Lower lobe of right lung (tissue), 2 donors: ENCODE measurements around the gene MED12L. TPM values are rescaled to one million over a fixed set of nuclear protein-coding genes. Genes with fewer than 3 reads are reported as not detected.

Source experiments
- ATAC-seq, 2 donors: fragments of 200-7000 bp; cut with Tn5 transposase; one replicate each; pipeline ENCODE4 v1.9.1; 2020 to 2022; ENCODE audit warnings: mild to moderate bottlenecking in 2 of 2, moderate library complexity in 2 of 2
- DNase-seq: peaks from one replicate; pipeline ENCODE4 v3.0.0-alpha.2; 2020
- H3K27ac ChIP-seq: fragments of 200-600 bp; one replicate; pipeline ENCODE4 v1.8.0; 2022
- H3K27me3 ChIP-seq: fragments of 200-600 bp; one replicate; pipeline ENCODE4 v1.8.0; 2022; ENCODE audit warnings: low read depth
- H3K36me3 ChIP-seq: fragments of 200-600 bp; one replicate; pipeline ENCODE4 v1.8.0; 2022; ENCODE audit warnings: mild to moderate bottlenecking
- H3K4me1 ChIP-seq: fragments of 200-600 bp; one replicate; pipeline ENCODE4 v1.8.0; 2022
- H3K4me3 ChIP-seq: fragments of 200-600 bp; one replicate; pipeline ENCODE4 v1.8.0; 2022; ENCODE audit warnings: mild to moderate bottlenecking
- H3K9me3 ChIP-seq: fragments of 200-600 bp; one replicate; pipeline ENCODE4 v1.8.0; 2022
- CTCF ChIP-seq: fragments of 200-600 bp; IDR thresholded peaks from one replicate; pipeline ENCODE4 v1.8.0; 2022; ENCODE audit warnings: antibody characterized with exemption, mild to moderate bottlenecking
- intact Hi-C: fragments of 100-400 bp; cut with DNase I; formaldehyde crosslinking; loops from one replicate; pipeline ENCODE4 v1.11.0; 2022
- total RNA-seq: library from RNA; stranded (reverse); fragmentation: NEBNext Ultra II Directional; extraction: Animal tissue kit (Norgen Biotek cat#: 25700); gene quantifications from one replicate; pipeline ENCODE4 v1.2.1, GENCODE V29; 2021
- donor health status: DM: no; HTN: yes; CAD: no; lungs with severe emphysema.

MED12L gene
- total RNA-seq, 1 donor from 2014 or later, result 0.44 TPM

GRCh38 chr3:151265866-151266265 lies 180.4 kb downstream of the MED12L start:
- no peak for TF ChIP-seq CTCF
- peak overlapping the region; percentile 63 for H3K27ac ChIP-seq
- no peaks in the 10 kb centered on the region for H3K27me3 ChIP-seq
- DNase-seq, result peak; percentile 45
- intact Hi-C loops, result no loop called here
- H3K4me1 ChIP-seq, result peaks cover 7% of the 10 kb centered on the region
- ATAC-seq, result peak; percentile 80 to 86
- no peaks in the 10 kb centered on the region for H3K36me3 ChIP-seq
- no peak overlapping the region for H3K4me3 ChIP-seq
- no peaks in the 10 kb centered on the region for H3K9me3 ChIP-seq

- intact Hi-C loops, result no loop called here
Measured at GRCh38 chr3:151267066-151267465, 181.6 kb downstream of the MED12L start.

GRCh38 chr3:151268267-151269235 lies 183.1 kb downstream of the MED12L start:
- Histone ChIP-seq H3K9me3 (no peaks in the 10 kb centered on the region), H3K27me3 (no peaks in the 10 kb centered on the region), H3K4me3 (no peak overlapping the region), H3K4me1 (peaks cover 7% of the 10 kb centered on the region), H3K36me3 (no peaks in the 10 kb centered on the region), H3K27ac (no peak overlapping the region)
- DNase-seq (no peak), ATAC-seq (no peak)
- no peak for TF ChIP-seq CTCF
- intact Hi-C loops, result no loop called here

More at GRCh38 chr3:151267066-151267465, 181.6 kb downstream of the MED12L start:
- TF ChIP-seq CTCF, result no peak
- DNase-seq (no peak), ATAC-seq (no peak)
- Histone ChIP-seq H3K27me3 (no peaks in the 10 kb centered on the region), H3K9me3 (no peaks in the 10 kb centered on the region), H3K27ac (no peak overlapping the region), H3K4me3 (no peak overlapping the region), H3K36me3 (no peaks in the 10 kb centered on the region), H3K4me1 (peaks cover 7% of the 10 kb centered on the region)

GRCh38 chr3:151269631-151270030 lies 184.2 kb downstream of the MED12L start:
- no peak for ATAC-seq
- Histone ChIP-seq H3K4me3 (no peak overlapping the region), H3K27ac (no peak overlapping the region), H3K4me1 (peaks cover 7% of the 10 kb centered on the region), H3K36me3 (no peaks in the 10 kb centered on the region), H3K27me3 (no peaks in the 10 kb centered on the region), H3K9me3 (no peaks in the 10 kb centered on the region)
- no peak for DNase-seq
- no peak for TF ChIP-seq CTCF
- intact Hi-C loops, result no loop called here

GRCh38 chr3:151275091-151275490 lies 189.6 kb downstream of the MED12L start:
- H3K4me1 ChIP-seq, result no peaks in the 10 kb centered on the region
- intact Hi-C loops, result loop anchor here (5.0 kb wide), 1 partner anchor 48 kb away; no protein-coding TSS in a partner anchor
- no peaks in the 10 kb centered on the region for H3K36me3 ChIP-seq
- no peak overlapping the region for H3K27ac ChIP-seq
- no peak for TF ChIP-seq CTCF
- DNase-seq (no peak), ATAC-seq (no peak)
- no peaks in the 10 kb centered on the region for H3K9me3 ChIP-seq
- H3K4me3 ChIP-seq, result no peak overlapping the region
- H3K27me3 ChIP-seq, result no peaks in the 10 kb centered on the region
